HG03025 (cell line): ENCODE data around the gene SAMD8.
"Not testable (repeated sequence)": the region's sequence is repeated elsewhere in the genome, so short reads cannot be mapped to it uniquely, and the experiment has no call there.

ENCODE experiments used
- ATAC-seq: cut with Tn5 transposase; IDR thresholded peaks from one replicate; pipeline ENCODE4 v1.9.1; 2021; ENCODE audit warnings: mild to moderate bottlenecking, moderate library complexity; ENCODE audit not compliant: unreplicated experiment, low FRiP score

SAMD8 gene

GRCh38 chr10:75106891-75107290 lies 4.6 kb upstream of the SAMD8 start:
- not testable (repeated sequence) for ATAC-seq

- no peak for ATAC-seq
Observed at GRCh38 chr10:75107756-75108683, 3.4 kb upstream of the SAMD8 start.

GRCh38 chr10:75108684-75109458 lies 2.6 kb upstream of the SAMD8 start:
- no peak for ATAC-seq

GRCh38 chr10:75109459-75109778 lies 2.0 kb upstream of the SAMD8 start:
- ATAC-seq = no peak

- ATAC-seq = no peak
Observed at GRCh38 chr10:75110006-75110632, 1.3 kb upstream of the SAMD8 start.

- ATAC-seq = peak; percentile 23
Observed at GRCh38 chr10:75111907-75112679, 637 bp downstream of the SAMD8 start.

- no peak for ATAC-seq
Observed at GRCh38 chr10:75115137-75115536, 3.7 kb downstream of the SAMD8 start.

- not testable (repeated sequence) for ATAC-seq
Observed at GRCh38 chr10:75116941-75117775, 5.7 kb downstream of the SAMD8 start.

GRCh38 chr10:75117995-75118394 lies 6.5 kb downstream of the SAMD8 start:
- no peak for ATAC-seq

GRCh38 chr10:75119444-75120066 lies 8.1 kb downstream of the SAMD8 start:
- not testable (repeated sequence) for ATAC-seq

- ATAC-seq = no peak
Observed at GRCh38 chr10:75121322-75121721, 9.9 kb downstream of the SAMD8 start.

- no peak for ATAC-seq
Observed at GRCh38 chr10:75122505-75122904, 11.0 kb downstream of the SAMD8 start.

GRCh38 chr10:75123088-75123682 lies 11.7 kb downstream of the SAMD8 start:
- ATAC-seq = no peak

GRCh38 chr10:75126277-75126676 lies 14.8 kb downstream of the SAMD8 start:
- ATAC-seq = no peak

- ATAC-seq = no peak
Observed at GRCh38 chr10:75127471-75127870, 16.0 kb downstream of the SAMD8 start.

GRCh38 chr10:75128985-75129384 lies 17.5 kb downstream of the SAMD8 start:
- ATAC-seq = not testable (repeated sequence)

GRCh38 chr10:75129537-75129936 lies 18.1 kb downstream of the SAMD8 start:
- ATAC-seq = no peak

GRCh38 chr10:75133701-75134100 lies 22.2 kb downstream of the SAMD8 start:
- ATAC-seq = not testable (repeated sequence)

- ATAC-seq = no peak
Observed at GRCh38 chr10:75136346-75136745, 24.9 kb downstream of the SAMD8 start.
